NCI-H82 (cell line): Measurements from ENCODE around the gene NPTXR.

Experiments used
- DNase-seq: peaks from one replicate; lab custom pipeline; 2025; lab: John Stamatoyannopoulos, UW

The NPTXR gene

GRCh38 chr22:38850941-38851849 lies 7.4 kb upstream of the NPTXR start:
- no peak for DNase-seq

GRCh38 chr22:38850399-38850798 lies 6.6 kb upstream of the NPTXR start:
- DNase-seq = no peak

- no peak for DNase-seq
These were observed 6.0 kb upstream of the NPTXR start for GRCh38 chr22:38849811-38850210.

GRCh38 chr22:38846412-38846811 lies 2.6 kb upstream of the NPTXR start:
- DNase-seq = no peak

GRCh38 chr22:38845004-38845740 lies 1.3 kb upstream of the NPTXR start:
- DNase-seq = no peak

- DNase-seq = no peak
These were observed 631 bp upstream of the NPTXR start for GRCh38 chr22:38844315-38845003.

- DNase-seq = peak; percentile 80
These were observed 599 bp downstream of the NPTXR start for GRCh38 chr22:38843201-38843656.

GRCh38 chr22:38842512-38843200 lies 1.2 kb downstream of the NPTXR start:
- no peak for DNase-seq

- no peak for DNase-seq
These were observed 2.2 kb downstream of the NPTXR start for GRCh38 chr22:38841635-38842034.

GRCh38 chr22:38841211-38841610 lies 2.6 kb downstream of the NPTXR start:
- no peak for DNase-seq

- no peak for DNase-seq
These were observed 3.7 kb downstream of the NPTXR start for GRCh38 chr22:38840129-38840528.

GRCh38 chr22:38839686-38840085 lies 4.1 kb downstream of the NPTXR start:
- DNase-seq = no peak

- DNase-seq = no peak
These were observed 6.4 kb downstream of the NPTXR start for GRCh38 chr22:38837414-38837928.

- DNase-seq = no peak
These were observed 7.9 kb downstream of the NPTXR start for GRCh38 chr22:38835888-38836301.

- no peak for DNase-seq
These were observed 8.8 kb downstream of the NPTXR start for GRCh38 chr22:38834991-38835390.

- peak; percentile 23 for DNase-seq
These were observed 9.4 kb downstream of the NPTXR start for GRCh38 chr22:38834215-38834953.

- no peak for DNase-seq
These were observed 10.8 kb downstream of the NPTXR start for GRCh38 chr22:38833061-38833460.

GRCh38 chr22:38832005-38832978 lies 11.5 kb downstream of the NPTXR start:
- DNase-seq = no peak

GRCh38 chr22:38831166-38831945 lies 12.5 kb downstream of the NPTXR start:
- DNase-seq = no peak
